HEK293T (cell line): ENCODE measurements around the gene CENPT.

Experiments used
- ELF4 ChIP-seq: fragments of 450-650 bp; IDR thresholded peaks from 2 replicates; pipeline ENCODE4 v1.6.1; 2017; ENCODE audit warnings: antibody characterized with exemption
- FOXA1 ChIP-seq: fragments of 450-650 bp; IDR thresholded peaks from 2 replicates; pipeline ENCODE4 v1.6.1; 2016; ENCODE audit warnings: mild to moderate bottlenecking
- HDGF ChIP-seq: fragments of 450-650 bp; IDR thresholded peaks from 2 replicates; pipeline ENCODE4 v1.6.1; 2017; ENCODE audit warnings: antibody characterized with exemption, borderline replicate concordance
- SP1 ChIP-seq: fragments of 450-650 bp; IDR thresholded peaks from 2 replicates; pipeline ENCODE4 v1.6.1; 2017

GRCh38 chr16:67872631-67873434 is 25.3 kb upstream of the CENPT start, which contains the start of gene EDC4:
- TF ChIP-seq SP1 (no peak), HDGF (no peak), FOXA1 (no peak), ELF4 (no peak)
